ENCODE data around the gene HTR3A.
A peak's percentile ranks its signal among the peaks of the same experiment; 100 is the strongest.

The HTR3A gene

GRCh38 chr11:114031967-114032320, 57.0 kb downstream of the HTR3A start:
- H3K4me3 ChIP-seq (ENCODE audit: low read depth, low read length) = no peak overlapping the region
- in situ Hi-C loops (cut with HindIII; ENCODE audit: low sequenced_read_pairs) = loop anchor here (5.0 kb wide), 1 partner anchor 230 kb away; no protein-coding TSS in a partner anchor
- DNase-seq (ENCODE audit: low read depth) = no peak
- TF ChIP-seq, protein P1, sequence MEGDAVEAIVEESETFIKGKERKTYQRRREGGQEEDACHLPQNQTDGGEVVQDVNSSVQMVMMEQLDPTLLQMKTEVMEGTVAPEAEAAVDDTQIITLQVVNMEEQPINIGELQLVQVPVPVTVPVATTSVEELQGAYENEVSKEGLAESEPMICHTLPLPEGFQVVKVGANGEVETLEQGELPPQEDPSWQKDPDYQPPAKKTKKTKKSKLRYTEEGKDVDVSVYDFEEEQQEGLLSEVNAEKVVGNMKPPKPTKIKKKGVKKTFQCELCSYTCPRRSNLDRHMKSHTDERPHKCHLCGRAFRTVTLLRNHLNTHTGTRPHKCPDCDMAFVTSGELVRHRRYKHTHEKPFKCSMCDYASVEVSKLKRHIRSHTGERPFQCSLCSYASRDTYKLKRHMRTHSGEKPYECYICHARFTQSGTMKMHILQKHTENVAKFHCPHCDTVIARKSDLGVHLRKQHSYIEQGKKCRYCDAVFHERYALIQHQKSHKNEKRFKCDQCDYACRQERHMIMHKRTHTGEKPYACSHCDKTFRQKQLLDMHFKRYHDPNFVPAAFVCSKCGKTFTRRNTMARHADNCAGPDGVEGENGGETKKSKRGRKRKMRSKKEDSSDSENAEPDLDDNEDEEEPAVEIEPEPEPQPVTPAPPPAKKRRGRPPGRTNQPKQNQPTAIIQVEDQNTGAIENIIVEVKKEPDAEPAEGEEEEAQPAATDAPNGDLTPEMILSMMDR (IDR thresholded peaks at IDR 0.05; ENCODE audit: low read depth, low read length, missing control alignments) = no peak

- in situ Hi-C loops (cut with HindIII; ENCODE audit: low sequenced_read_pairs) = loop anchor here (5.0 kb wide), 1 partner anchor 229 kb away; no protein-coding TSS in a partner anchor
- no peak for DNase-seq (ENCODE audit: low read depth)
- TF ChIP-seq, protein P1 (IDR thresholded peaks at IDR 0.05; ENCODE audit: low read depth, low read length, missing control alignments) = no peak
Measured at GRCh38 chr11:114033066-114033465, 58.2 kb downstream of the HTR3A start.

DNA sequence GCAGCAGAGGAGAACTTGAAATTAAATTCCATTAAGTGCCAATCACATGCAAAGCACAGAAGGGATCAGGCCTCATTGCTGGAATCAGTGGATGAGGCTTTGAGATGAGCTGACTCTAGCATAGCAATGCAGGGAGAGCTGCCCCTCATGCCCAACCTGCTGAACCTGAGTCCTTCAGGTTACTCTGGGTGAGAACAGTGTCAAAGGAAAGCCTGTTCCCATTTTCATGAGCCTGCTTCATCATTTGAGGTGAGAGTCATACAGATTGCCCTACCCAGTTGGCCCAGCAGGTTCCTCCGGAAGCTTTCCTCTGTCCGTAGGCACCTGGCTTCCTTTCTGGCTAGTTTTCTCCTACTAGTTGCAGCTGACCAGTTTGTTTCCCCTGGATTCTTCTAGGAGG, 58.7 kb downstream of the HTR3A start:
- TF ChIP-seq, protein P1 (IDR thresholded peaks at IDR 0.05; ENCODE audit: low read depth, low read length, missing control alignments) = no peak
- in situ Hi-C loops (cut with HindIII; ENCODE audit: low sequenced_read_pairs) = loop anchor here (5.0 kb wide), 1 partner anchor 229 kb away; no protein-coding TSS in a partner anchor
- no peak overlapping the region for H3K4me3 ChIP-seq (ENCODE audit: low read depth, low read length)
- no peak for DNase-seq (ENCODE audit: low read depth)

More at GRCh38 chr11:114033066-114033465, 58.2 kb downstream of the HTR3A start:
- H3K4me3 ChIP-seq (ENCODE audit: low read depth, low read length) = no peak overlapping the region

DNA sequence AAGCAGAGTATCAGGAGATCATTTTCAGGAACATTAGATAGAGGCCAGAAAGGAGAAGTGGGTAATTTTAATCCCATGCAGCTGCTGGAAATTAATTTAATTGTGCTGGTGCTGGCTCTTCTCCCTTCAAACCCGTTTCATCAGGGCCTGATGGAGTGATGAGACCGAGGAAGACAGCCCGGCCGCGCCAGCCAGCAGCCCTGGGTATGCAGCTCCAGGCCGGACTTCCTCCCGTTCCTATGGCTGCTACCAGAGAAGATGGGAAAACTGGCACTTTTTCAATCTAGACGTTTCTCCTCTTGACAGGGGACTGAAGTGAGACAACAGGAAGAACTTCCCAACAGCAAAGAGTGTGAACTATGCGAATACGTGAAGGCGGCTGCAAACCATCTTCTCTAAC, 60.0 kb downstream of the HTR3A start:
- DNase-seq (ENCODE audit: low read depth) = no peak
- in situ Hi-C loops (cut with HindIII; ENCODE audit: low sequenced_read_pairs) = loop anchor here (5.0 kb wide), 1 partner anchor 227 kb away; no protein-coding TSS in a partner anchor

DNA sequence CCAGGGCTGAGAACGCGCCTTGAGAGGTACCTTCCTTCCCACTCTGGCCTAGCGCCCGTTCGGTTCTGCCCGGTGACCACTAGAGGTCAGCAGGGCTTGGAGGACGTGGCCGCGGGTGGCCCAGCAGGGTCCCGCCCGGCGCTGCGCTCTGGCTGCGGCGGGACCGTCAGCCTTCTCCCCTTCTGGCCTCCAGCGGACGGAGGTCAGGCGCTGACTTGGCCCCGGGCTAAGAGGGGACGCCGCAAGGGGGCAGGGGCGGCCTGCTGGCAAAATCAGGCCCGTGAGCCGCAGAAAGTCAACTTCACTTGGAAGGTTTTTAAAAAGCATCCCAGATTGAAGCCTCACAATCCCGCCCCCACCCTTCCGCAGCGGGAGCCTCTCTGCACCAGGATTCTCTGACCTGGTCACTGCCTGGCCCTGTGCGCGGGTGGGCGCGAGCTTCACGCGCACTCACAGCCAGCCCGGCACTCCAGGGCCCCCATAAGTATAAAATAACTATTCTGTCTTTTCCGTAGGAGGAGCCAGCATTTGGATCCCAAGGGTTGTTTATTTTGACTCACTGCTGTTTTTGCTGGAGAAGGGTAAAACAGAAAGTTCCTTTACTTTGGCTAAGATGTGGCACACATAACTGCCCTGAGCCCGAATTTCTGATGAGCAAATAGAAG, 61.4 kb downstream of the HTR3A start:
- peak; percentile 29 for DNase-seq (ENCODE audit: low read depth)
- H3K4me3 ChIP-seq (ENCODE audit: low read depth, low read length) = peak overlapping the region; percentile 36
- in situ Hi-C loops (cut with HindIII; ENCODE audit: low sequenced_read_pairs) = no loop called here
- TF ChIP-seq, protein P1 (IDR thresholded peaks at IDR 0.05; ENCODE audit: low read depth, low read length, missing control alignments) = peak; percentile 75

More for the DNA sequence above, 60.0 kb downstream of the HTR3A start:
- TF ChIP-seq, protein P1 (IDR thresholded peaks at IDR 0.05; ENCODE audit: low read depth, low read length, missing control alignments) = no peak
- no peak overlapping the region for H3K4me3 ChIP-seq (ENCODE audit: low read depth, low read length)

DNA sequence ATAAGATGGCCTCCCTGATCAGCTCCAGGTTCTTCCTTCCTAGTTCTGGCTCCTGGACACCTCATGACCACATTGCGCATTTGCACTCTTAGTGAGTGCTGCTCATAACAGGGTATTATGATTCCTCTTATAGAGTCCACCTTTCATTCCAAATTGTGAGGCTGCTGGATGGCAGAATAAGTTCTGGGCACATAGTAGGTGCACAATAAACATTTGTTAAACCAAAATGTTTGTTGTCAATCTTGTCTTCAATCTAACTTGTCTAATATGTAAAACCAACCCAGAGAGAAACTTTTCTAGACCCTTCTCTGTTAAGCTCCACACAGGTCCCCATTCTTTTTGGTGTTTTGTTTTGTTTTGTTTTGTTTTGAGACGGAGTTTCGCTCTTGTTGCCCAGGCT, 62.0 kb downstream of the HTR3A start:
- TF ChIP-seq, protein P1 (IDR thresholded peaks at IDR 0.05; ENCODE audit: low read depth, low read length, missing control alignments) = no peak
- H3K4me3 ChIP-seq (ENCODE audit: low read depth, low read length) = no peak overlapping the region
- in situ Hi-C loops (cut with HindIII; ENCODE audit: low sequenced_read_pairs) = no loop called here

More for the DNA sequence above, 62.0 kb downstream of the HTR3A start:
- DNase-seq (ENCODE audit: low read depth) = no peak

All from astrocyte of the cerebellum (primary cell).